ENCODE data around the gene LDLRAD4.
A peak's percentile ranks its signal among the peaks of the same experiment; 100 is the strongest.
"Not testable (repeated sequence)": the region's sequence is repeated elsewhere in the genome, so short reads cannot be mapped to it uniquely, and the experiment has no call there.

The LDLRAD4 gene

GRCh38 chr18:13463526-13464210 lies 245.1 kb downstream of the LDLRAD4 start:
- no peak for DNase-seq (ENCODE audit: low spot score)

GRCh38 chr18:13464432-13465123 lies 246.0 kb downstream of the LDLRAD4 start:
- DNase-seq (ENCODE audit: low spot score), result no peak

- no peak for DNase-seq (ENCODE audit: low spot score)
Observed at GRCh38 chr18:13465124-13465446, 246.5 kb downstream of the LDLRAD4 start.

GRCh38 chr18:13465476-13465875 lies 246.9 kb downstream of the LDLRAD4 start:
- DNase-seq (ENCODE audit: low spot score), result no peak

GRCh38 chr18:13470516-13471197 lies 252.1 kb downstream of the LDLRAD4 start:
- DNase-seq (ENCODE audit: low spot score), result no peak

GRCh38 chr18:13471198-13471845 lies 252.8 kb downstream of the LDLRAD4 start:
- DNase-seq (ENCODE audit: low spot score), result no peak

- DNase-seq (ENCODE audit: low spot score), result peak; percentile 73
Observed at GRCh38 chr18:13471971-13472628, 253.5 kb downstream of the LDLRAD4 start.

- DNase-seq (ENCODE audit: low spot score), result no peak
Observed at GRCh38 chr18:13473751-13474150, 255.2 kb downstream of the LDLRAD4 start.

GRCh38 chr18:13474336-13474735 lies 255.8 kb downstream of the LDLRAD4 start:
- DNase-seq (ENCODE audit: low spot score), result no peak

GRCh38 chr18:13474907-13475545 lies 256.5 kb downstream of the LDLRAD4 start:
- DNase-seq (ENCODE audit: low spot score), result no peak

- DNase-seq (ENCODE audit: low spot score), result not testable (repeated sequence)
Observed at GRCh38 chr18:13476312-13476711, 257.8 kb downstream of the LDLRAD4 start.

- DNase-seq (ENCODE audit: low spot score), result no peak
Observed at GRCh38 chr18:13477147-13477683, 258.7 kb downstream of the LDLRAD4 start.

- DNase-seq (ENCODE audit: low spot score), result no peak
Observed at GRCh38 chr18:13480571-13481255, 262.2 kb downstream of the LDLRAD4 start.

GRCh38 chr18:13481331-13481730 lies 262.8 kb downstream of the LDLRAD4 start:
- DNase-seq (ENCODE audit: low spot score), result no peak

GRCh38 chr18:13481820-13482617 lies 263.5 kb downstream of the LDLRAD4 start:
- DNase-seq (ENCODE audit: low spot score), result no peak

- no peak for DNase-seq (ENCODE audit: low spot score)
Observed at GRCh38 chr18:13482618-13482945, 264.0 kb downstream of the LDLRAD4 start.

- DNase-seq (ENCODE audit: low spot score), result no peak
Observed at GRCh38 chr18:13483316-13484270, 265.0 kb downstream of the LDLRAD4 start.

- DNase-seq (ENCODE audit: low spot score), result no peak
Observed at GRCh38 chr18:13485182-13485581, 266.6 kb downstream of the LDLRAD4 start.

- DNase-seq (ENCODE audit: low spot score), result no peak
Observed at GRCh38 chr18:13485604-13486003, 267.0 kb downstream of the LDLRAD4 start.

Measured in globus pallidus (tissue), 1 donor.